B cell (primary cell): ENCODE results near the gene SUGCT. TPM values are rescaled to one million over a fixed set of nuclear protein-coding genes. Genes with fewer than 3 reads are reported as not detected.

Source experiments
- ATAC-seq: fragments of 200-7000 bp; cut with Tn5 transposase; one replicate; pipeline ENCODE4 v1.10.0; 2021; ENCODE audit warnings: low read depth, mild to moderate bottlenecking, moderate number of reproducible peaks, moderate library complexity
- CTCF ChIA-PET: fragments of 350-600 bp; sonication (Branson Sonifier 250); formaldehyde crosslinking; loops from one replicate; lab custom pipeline; 2021; ENCODE audit warnings: antibody characterized with exemption, inconsistent platforms; lab: Charles Lee
- POLR2A ChIA-PET: fragments of 350-600 bp; sonication (Branson Sonifier 250); formaldehyde crosslinking; loops from one replicate; lab custom pipeline; 2021; ENCODE audit warnings: antibody characterized with exemption; lab: Charles Lee
- DNase-seq: peaks from one replicate; pipeline ENCODE4 v3.0.0; 2013
- H2AFZ ChIP-seq: 2 replicates; pipeline ENCODE4 v1.6.1; 2012; ENCODE audit warnings: mild to moderate bottlenecking, low read depth, low read length; ENCODE audit not compliant: insufficient read depth, poor library complexity, severe bottlenecking
- H3K27ac ChIP-seq, 2 donors: 1 replicate in 1 of 2; 2 replicates in 1 of 2; pipeline ENCODE4 v1.5.1; 2012 to 2013; ENCODE audit warnings: low read length in 2 of 2, mild to moderate bottlenecking in 2 of 2, moderate library complexity in 1 of 2
- H3K27me3 ChIP-seq, 4 experiments: fragments of 200-600 bp in 1 of 4; sonication (generic) in 1 of 4; replicated peaks in 1 of 4; 1 replicate in 2 of 4; 2 replicates in 2 of 4; pipeline versions ENCODE4 v1.6.1 to v1.7.0; 2013 to 2016; ENCODE audit warnings: low read length in 3 of 4, mild to moderate bottlenecking in 2 of 4, mixed read lengths in 1 of 4, moderate library complexity in 1 of 4; ENCODE audit not compliant: insufficient read depth in 4 of 4, control insufficient read depth in 3 of 4; ENCODE audit errors: control extremely low read depth in 1 of 4
- H3K36me3 ChIP-seq, 2 experiments: replicated peaks in 1 of 2; 1 replicate in 1 of 2; 2 replicates in 1 of 2; pipeline versions ENCODE4 v1.6.1 to v1.7.1; 2013; ENCODE audit warnings: low read length in 1 of 2; ENCODE audit not compliant: insufficient read depth in 2 of 2, control insufficient read depth in 1 of 2; ENCODE audit errors: control extremely low read depth in 1 of 2, extremely low read depth in 1 of 2
- H3K4me1 ChIP-seq, 2 donors: fragments of 200-600 bp in 1 of 2; sonication (generic) in 1 of 2; 1 replicate in 1 of 2; 2 replicates in 1 of 2; pipeline versions ENCODE4 v1.5.1 to v1.6.1; 2013 to 2017; ENCODE audit warnings: low read length in 2 of 2; ENCODE audit not compliant: control insufficient read depth in 2 of 2, insufficient read depth in 2 of 2
- H3K4me2 ChIP-seq: replicated peaks from 2 replicates; pipeline ENCODE3; 2012; ENCODE audit warnings: mild to moderate bottlenecking, low read depth, low read length; ENCODE audit not compliant: poor library complexity, severe bottlenecking
- H3K4me3 ChIP-seq, 5 experiments: fragments of 200-600 bp in 1 of 5; sonication (generic) in 1 of 5; 1 replicate in 3 of 5; 2 replicates in 2 of 5; pipeline versions ENCODE4 v1.5.1 to v1.7.0; 2011 to 2016; ENCODE audit warnings: low read length in 4 of 5, mild to moderate bottlenecking in 4 of 5, low read depth in 2 of 5, control low read depth in 1 of 5, moderate library complexity in 1 of 5; ENCODE audit not compliant: insufficient read depth in 1 of 5; ENCODE audit errors: control extremely low read depth in 1 of 5, extremely low read depth in 1 of 5
- H3K79me2 ChIP-seq: fragments of 200-600 bp; sonication (generic); one replicate; pipeline ENCODE4 v1.6.0; 2016; ENCODE audit warnings: low read length; ENCODE audit not compliant: control insufficient read depth, insufficient read depth
- H3K9ac ChIP-seq: fragments of 200-600 bp; sonication (generic); 2 replicates; pipeline ENCODE4 v1.6.1; 2017; ENCODE audit warnings: mild to moderate bottlenecking, low read length, moderate library complexity
- H3K9me3 ChIP-seq, 3 donors: one replicate each; pipeline versions ENCODE4 v1.6.1 to v1.7.1; 2013; ENCODE audit warnings: low read length in 2 of 3; ENCODE audit not compliant: control insufficient read depth in 2 of 3, insufficient read depth in 1 of 3; ENCODE audit errors: control extremely low read depth in 1 of 3
- H4K20me1 ChIP-seq: 2 replicates; pipeline ENCODE4 v1.6.0; 2012; ENCODE audit warnings: mild to moderate bottlenecking, low read length; ENCODE audit not compliant: insufficient read depth, control insufficient read depth, poor library complexity, severe bottlenecking
- H3K27ac Mint-ChIP-seq: one replicate; pipeline ENCODE4 v1.8.0; 2021; ENCODE audit warnings: mixed read lengths
- H3K27me3 Mint-ChIP-seq: one replicate; pipeline ENCODE4 v1.8.0; 2021; ENCODE audit warnings: mixed read lengths
- H3K4me1 Mint-ChIP-seq: one replicate; pipeline ENCODE4 v1.8.0; 2021; ENCODE audit warnings: mixed read lengths
- H3K4me3 Mint-ChIP-seq: one replicate; pipeline ENCODE4 v1.8.0; 2021; ENCODE audit warnings: mixed read lengths
- H3K9me3 Mint-ChIP-seq: one replicate; pipeline ENCODE4 v1.8.0; 2022; ENCODE audit warnings: mixed read lengths; ENCODE audit not compliant: insufficient read depth
- CTCF ChIP-seq: fragments of 200-600 bp; IDR thresholded peaks from one replicate; pipeline ENCODE4 v1.8.0; 2022; ENCODE audit warnings: antibody characterized with exemption, mild to moderate bottlenecking
- EZH2 ChIP-seq: IDR thresholded peaks from 2 replicates; pipeline ENCODE4 v1.6.1; 2012; ENCODE audit warnings: borderline replicate concordance, low read depth, mild to moderate bottlenecking, moderate library complexity, low read length; ENCODE audit not compliant: insufficient read depth, poor library complexity, severe bottlenecking
- WGBS: methylation state at CpG from one replicate; pipeline ENCODE4 v1.1.5; 2013; ENCODE audit warnings: missing lambda C conversion rate; ENCODE audit not compliant: insufficient coverage; 5-methylcytosine and 5-hydroxymethylcytosine counted together
- intact Hi-C: fragments of 100-400 bp; cut with micrococcal nuclease; formaldehyde crosslinking; loops from one replicate; pipeline ENCODE4 v1.10.0; 2022
- polyA plus RNA-seq: library from polyadenylated mRNA; depleted of rRNA; stranded (reverse); fragments of >200 nt; gene quantifications from 2 replicates; pipeline ENCODE4 v1.2.3, GENCODE V29; 2012
- total RNA-seq, 2 donors: library from RNA; stranded (reverse); fragments of 120-200 nt in 1 of 2; gene quantifications; 1 replicate in 1 of 2; 2 replicates in 1 of 2; pipeline versions ENCODE4 v1.2.3 to v1.2.4, GENCODE V29; 2013 to 2022

The SUGCT gene
- total and polyA plus RNA-seq, 2 donors (not counting 1 experiment from before 2014, with no cell fraction given), result 0.19 to 0.86 TPM

GRCh38 chr7:40239755-40240303 is 105.0 kb downstream of the SUGCT start:
- H3K27ac Mint-ChIP-seq, result no peak overlapping the region
- Histone ChIP-seq H3K9ac (no peak overlapping the region), H3K27me3 (no peaks in the 10 kb centered on the region), H4K20me1 (no peaks in the 10 kb centered on the region), H3K4me3 (no peak overlapping the region), H3K27ac (no peak overlapping the region), H2AFZ (no peak overlapping the region), H3K36me3 (no peaks in the 10 kb centered on the region), H3K4me1 (no peaks in the 10 kb centered on the region), H3K79me2 (no peaks in the 10 kb centered on the region), H3K9me3 (no peaks in the 10 kb centered on the region), H3K4me2 (no peak overlapping the region)
- H3K27me3 Mint-ChIP-seq, result no peaks in the 10 kb centered on the region
- H3K4me1 Mint-ChIP-seq, result peaks cover 2% of the 10 kb centered on the region
- no peak overlapping the region for H3K4me3 Mint-ChIP-seq
- ChIA-PET CTCF (no interaction called here), POLR2A (no interaction called here)
- no peaks in the 10 kb centered on the region for H3K9me3 Mint-ChIP-seq
- TF ChIP-seq CTCF (no peak), EZH2 (no peak)
- ATAC-seq (no peak), DNase-seq (no peak)
- WGBS, result 93% methylated on average over 3 of the region's 7 CpGs
- intact Hi-C loops, result no loop called here

- no peak overlapping the region for H3K27ac ChIP-seq
- H3K9me3 ChIP-seq, result no peaks in the 10 kb centered on the region
- no peak overlapping the region for H3K4me2 ChIP-seq
- TF ChIP-seq EZH2, result no peak
- TF ChIP-seq CTCF, result no peak
- H3K9me3 Mint-ChIP-seq, result no peaks in the 10 kb centered on the region
- H2AFZ ChIP-seq, result no peak overlapping the region
- intact Hi-C loops, result no loop called here
- H3K79me2 ChIP-seq, result no peaks in the 10 kb centered on the region
- no peak overlapping the region for H3K4me3 ChIP-seq
- H3K27me3 Mint-ChIP-seq, result no peaks in the 10 kb centered on the region
- no peak overlapping the region for H3K4me3 Mint-ChIP-seq
- H3K4me1 ChIP-seq, result no peaks in the 10 kb centered on the region
- DNase-seq (no peak), ATAC-seq (no peak)
- no peaks in the 10 kb centered on the region for H3K27me3 ChIP-seq
- no peaks in the 10 kb centered on the region for H3K4me1 Mint-ChIP-seq
- H3K27ac Mint-ChIP-seq, result no peak overlapping the region
- H3K36me3 ChIP-seq, result no peaks in the 10 kb centered on the region
- ChIA-PET POLR2A (no interaction called here), CTCF (no interaction called here)
- WGBS, result no CpG with 5 or more reads among the region's 1 CpG
- H4K20me1 ChIP-seq, result no peaks in the 10 kb centered on the region
- no peak overlapping the region for H3K9ac ChIP-seq
Measured at GRCh38 chr7:40243076-40243475, 108.3 kb downstream of the SUGCT start.
